T-helper 2 cell treated with Interferon-gamma antibody and Interleukin-4, amounts not matched to agents 5 μg/mL and 100 μg/mL, for 36 hours (primary cell): ENCODE data around the gene UGT2B17.
"Not testable (repeated sequence)": the region's sequence is repeated elsewhere in the genome, so short reads cannot be mapped to it uniquely, and the experiment has no call there.

Experiments
- DNase-seq: peaks from one replicate; pipeline ENCODE4 v3.0.0; 2021; ENCODE audit warnings: low spot score
- H3K27ac Mint-ChIP-seq: one replicate; pipeline ENCODE4 v1.8.0; 2021; ENCODE audit warnings: mild to moderate bottlenecking, mixed read lengths
- H3K27me3 Mint-ChIP-seq: one replicate; pipeline ENCODE4 v1.8.0; 2021; ENCODE audit warnings: low read depth, mixed read lengths
- H3K36me3 Mint-ChIP-seq: one replicate; pipeline ENCODE4 v1.8.0; 2021; ENCODE audit warnings: low read depth, mixed read lengths
- H3K4me1 Mint-ChIP-seq: one replicate; pipeline ENCODE4 v1.8.0; 2021; ENCODE audit warnings: low read depth, mixed read lengths
- H3K4me3 Mint-ChIP-seq: one replicate; pipeline ENCODE4 v1.8.0; 2022; ENCODE audit warnings: mild to moderate bottlenecking, moderate library complexity, mixed read lengths
- H3K9me3 Mint-ChIP-seq: one replicate; pipeline ENCODE4 v1.8.0; 2021; ENCODE audit warnings: mixed read lengths

Gene UGT2B17

GRCh38 chr4:68581383-68582338 lies 5.5 kb upstream of the UGT2B17 start:
- Mint-ChIP-seq H3K4me1 (no peaks in the 10 kb centered on the region), H3K27me3 (no peaks in the 10 kb centered on the region), H3K36me3 (no peaks in the 10 kb centered on the region), H3K9me3 (no peaks in the 10 kb centered on the region), H3K4me3 (no peak overlapping the region), H3K27ac (no peak overlapping the region)
- no peak for DNase-seq

DNA sequence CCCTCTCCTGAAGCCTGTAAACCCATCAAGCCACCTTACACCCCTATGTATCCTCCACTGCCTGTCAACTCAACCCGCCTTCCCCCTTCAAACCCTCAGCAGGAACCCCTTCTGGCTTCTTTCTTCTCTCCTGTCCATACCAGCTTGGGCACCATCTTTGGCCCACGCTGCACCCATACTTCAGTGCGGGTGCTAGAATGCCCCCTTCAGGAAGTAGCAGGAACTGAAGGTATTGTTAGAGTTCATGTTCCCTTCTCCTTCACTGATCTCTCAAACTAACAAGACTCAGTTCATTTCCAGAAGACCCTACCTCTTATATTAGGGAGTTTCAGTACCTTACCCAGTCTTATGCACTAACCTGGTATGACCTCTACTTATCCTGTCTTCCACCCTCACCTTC lies 1.5 kb upstream of the UGT2B17 start:
- Mint-ChIP-seq H3K27me3 (no peaks in the 10 kb centered on the region), H3K27ac (no peak overlapping the region), H3K4me1 (no peaks in the 10 kb centered on the region), H3K36me3 (no peaks in the 10 kb centered on the region), H3K9me3 (no peaks in the 10 kb centered on the region), H3K4me3 (no peak overlapping the region)
- no peak for DNase-seq

- not testable (repeated sequence) for H3K27me3 Mint-ChIP-seq, H3K4me1 Mint-ChIP-seq, H3K36me3 Mint-ChIP-seq, H3K4me3 Mint-ChIP-seq, H3K27ac Mint-ChIP-seq, DNase-seq, H3K9me3 Mint-ChIP-seq
These were observed 486 bp downstream of the UGT2B17 start for GRCh38 chr4:68575636-68576035.

GRCh38 chr4:68575081-68575480 lies 1.0 kb downstream of the UGT2B17 start:
- H3K36me3 Mint-ChIP-seq, result no peaks in the 10 kb centered on the region
- H3K27ac Mint-ChIP-seq, result no peak overlapping the region
- no peaks in the 10 kb centered on the region for H3K27me3 Mint-ChIP-seq
- no peak for DNase-seq
- no peak overlapping the region for H3K4me3 Mint-ChIP-seq
- no peaks in the 10 kb centered on the region for H3K9me3 Mint-ChIP-seq
- H3K4me1 Mint-ChIP-seq, result no peaks in the 10 kb centered on the region

GRCh38 chr4:68572653-68573170 lies 3.4 kb downstream of the UGT2B17 start:
- no peak for DNase-seq
- Mint-ChIP-seq H3K9me3 (no peaks in the 10 kb centered on the region), H3K4me3 (no peak overlapping the region), H3K27me3 (no peaks in the 10 kb centered on the region), H3K27ac (no peak overlapping the region), H3K36me3 (no peaks in the 10 kb centered on the region), H3K4me1 (no peaks in the 10 kb centered on the region)

DNA sequence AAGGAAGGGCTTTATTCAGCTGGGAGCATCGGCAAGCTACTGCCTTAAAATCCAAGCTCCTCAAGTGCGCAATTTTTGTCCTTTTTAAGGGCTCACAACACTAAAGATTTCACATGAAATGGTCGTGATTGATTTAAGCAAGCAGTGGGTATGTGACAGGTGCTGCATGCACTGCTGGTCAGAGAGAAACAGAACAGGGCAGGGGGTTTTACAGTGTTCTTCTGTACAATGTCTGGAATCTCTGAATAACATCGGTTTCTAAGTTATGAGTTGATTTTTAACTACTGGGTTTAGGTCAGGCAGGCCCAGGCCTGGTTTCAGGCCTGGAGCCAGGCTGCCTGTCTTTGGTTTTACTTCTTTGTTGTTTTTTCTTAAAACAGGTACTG lies 6.0 kb downstream of the UGT2B17 start:
- H3K27me3 Mint-ChIP-seq, result no peaks in the 10 kb centered on the region
- no peaks in the 10 kb centered on the region for H3K36me3 Mint-ChIP-seq
- H3K9me3 Mint-ChIP-seq, result no peaks in the 10 kb centered on the region
- no peak overlapping the region for H3K4me3 Mint-ChIP-seq
- no peaks in the 10 kb centered on the region for H3K4me1 Mint-ChIP-seq
- H3K27ac Mint-ChIP-seq, result no peak overlapping the region
- DNase-seq, result no peak

DNA sequence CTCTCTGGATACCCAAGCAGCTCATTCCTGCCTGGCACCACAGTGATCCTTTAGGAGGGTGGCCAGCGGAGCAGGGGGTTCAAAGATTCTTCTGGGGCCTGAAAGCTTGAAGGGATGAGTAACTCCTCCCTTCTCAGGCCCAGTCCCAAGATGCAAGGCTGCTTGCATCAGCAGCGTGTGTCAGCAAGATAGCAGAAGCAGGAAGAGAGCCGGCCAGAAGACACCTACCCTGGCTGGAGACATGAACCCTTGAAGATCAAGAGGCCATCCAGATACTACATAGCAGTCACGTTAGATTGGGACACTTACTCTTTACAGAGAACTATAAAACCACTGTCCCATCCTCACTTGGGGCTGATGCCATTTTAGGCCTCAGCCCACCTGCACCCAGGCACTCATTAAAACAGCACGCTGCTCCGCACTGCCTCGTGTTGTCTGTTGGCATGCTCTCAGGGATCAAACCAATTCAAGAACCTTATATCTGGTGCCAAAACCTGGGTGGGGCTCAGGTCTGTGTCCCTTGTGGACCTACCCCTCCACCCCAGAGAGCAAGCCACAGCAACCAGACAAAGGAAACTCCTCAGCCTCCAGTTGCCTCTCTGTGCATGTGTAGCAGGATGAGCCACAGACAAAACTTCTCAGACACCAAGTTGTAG lies 6.5 kb downstream of the UGT2B17 start:
- no peaks in the 10 kb centered on the region for H3K36me3 Mint-ChIP-seq
- no peak overlapping the region for H3K4me3 Mint-ChIP-seq
- no peak for DNase-seq
- H3K27ac Mint-ChIP-seq, result no peak overlapping the region
- no peaks in the 10 kb centered on the region for H3K27me3 Mint-ChIP-seq
- no peaks in the 10 kb centered on the region for H3K9me3 Mint-ChIP-seq
- no peaks in the 10 kb centered on the region for H3K4me1 Mint-ChIP-seq

DNA sequence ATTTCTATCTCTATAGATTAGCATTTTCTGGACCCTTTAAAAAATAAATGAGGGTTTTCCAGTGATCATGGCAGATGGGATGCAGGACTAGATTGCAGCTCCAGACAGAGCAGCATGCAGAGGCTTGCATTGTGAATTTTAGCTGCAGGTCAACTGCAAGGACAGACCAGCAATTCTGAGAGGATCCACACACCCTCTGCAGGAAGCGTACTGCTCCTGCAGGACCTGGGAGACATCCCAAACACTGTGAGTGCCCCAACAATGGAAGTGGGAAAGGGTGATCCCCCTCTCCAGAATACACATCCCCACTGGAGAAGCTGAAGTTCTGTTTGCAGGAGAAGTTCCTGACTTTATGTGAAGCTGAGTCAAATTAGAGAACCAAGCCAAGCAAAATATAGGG lies 7.1 kb downstream of the UGT2B17 start:
- not testable (repeated sequence) for H3K4me3 Mint-ChIP-seq, DNase-seq, H3K9me3 Mint-ChIP-seq, H3K4me1 Mint-ChIP-seq, H3K27ac Mint-ChIP-seq, H3K36me3 Mint-ChIP-seq, H3K27me3 Mint-ChIP-seq

DNA sequence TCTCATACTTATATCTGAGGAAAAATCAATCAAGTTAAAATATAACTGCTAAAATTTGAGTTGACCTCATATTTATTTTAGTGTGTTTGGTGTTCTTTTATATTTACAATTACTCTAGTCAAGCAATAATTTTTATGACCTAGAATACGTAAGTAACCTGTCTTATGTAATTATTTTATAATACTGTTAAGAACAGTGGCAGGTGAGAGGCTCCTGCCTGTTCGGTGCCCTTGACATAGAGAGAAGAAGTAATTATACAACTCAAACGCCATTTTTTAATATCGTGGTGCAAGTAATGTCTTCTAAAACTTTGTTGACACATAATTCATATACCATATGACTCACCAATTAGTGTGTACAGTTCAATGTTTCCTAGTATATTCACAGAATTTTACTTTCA lies 7.6 kb downstream of the UGT2B17 start:
- H3K27ac Mint-ChIP-seq, H3K4me3 Mint-ChIP-seq, H3K9me3 Mint-ChIP-seq, H3K4me1 Mint-ChIP-seq, DNase-seq, H3K27me3 Mint-ChIP-seq, H3K36me3 Mint-ChIP-seq: not testable (repeated sequence)

- not testable (repeated sequence) for H3K4me1 Mint-ChIP-seq, H3K4me3 Mint-ChIP-seq, H3K27ac Mint-ChIP-seq, DNase-seq, H3K36me3 Mint-ChIP-seq, H3K27me3 Mint-ChIP-seq, H3K9me3 Mint-ChIP-seq
These were observed 9.8 kb downstream of the UGT2B17 start for GRCh38 chr4:68566364-68566763.

DNA sequence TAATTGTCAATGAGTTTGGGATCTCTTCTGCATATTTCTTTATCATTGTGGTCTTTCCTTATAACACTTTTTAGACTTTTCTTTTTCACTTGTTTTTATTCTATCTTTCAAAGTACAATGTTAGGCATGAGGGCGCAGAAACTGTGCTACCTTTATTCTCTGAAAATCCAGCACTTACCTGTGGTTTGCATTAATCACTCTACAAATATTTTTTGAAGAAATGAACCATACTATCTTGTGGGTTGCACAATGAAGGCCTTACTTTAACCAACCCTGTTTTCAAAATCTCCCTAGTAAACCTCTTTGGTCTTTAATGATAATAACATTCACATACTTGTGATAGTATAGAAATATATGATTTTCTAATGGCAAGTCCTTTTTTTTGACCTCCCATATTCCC lies 11.0 kb downstream of the UGT2B17 start:
- H3K4me1 Mint-ChIP-seq, H3K4me3 Mint-ChIP-seq, H3K9me3 Mint-ChIP-seq, H3K27ac Mint-ChIP-seq, H3K27me3 Mint-ChIP-seq, H3K36me3 Mint-ChIP-seq, DNase-seq: not testable (repeated sequence)

GRCh38 chr4:68560364-68561070 lies 15.6 kb downstream of the UGT2B17 start:
- not testable (repeated sequence) for H3K4me1 Mint-ChIP-seq, H3K36me3 Mint-ChIP-seq, H3K27me3 Mint-ChIP-seq

GRCh38 chr4:68553830-68554229 lies 22.3 kb downstream of the UGT2B17 start:
- DNase-seq, H3K4me3 Mint-ChIP-seq, H3K36me3 Mint-ChIP-seq, H3K4me1 Mint-ChIP-seq, H3K27me3 Mint-ChIP-seq, H3K9me3 Mint-ChIP-seq, H3K27ac Mint-ChIP-seq: not testable (repeated sequence)

More at GRCh38 chr4:68560364-68561070, 15.6 kb downstream of the UGT2B17 start:
- not testable (repeated sequence) for H3K4me3 Mint-ChIP-seq, H3K27ac Mint-ChIP-seq, DNase-seq, H3K9me3 Mint-ChIP-seq
